ENCODE measurements around the gene MADCAM1.
A peak's percentile ranks its signal among the peaks of the same experiment; 100 is the strongest.

MADCAM1 gene

DNA sequence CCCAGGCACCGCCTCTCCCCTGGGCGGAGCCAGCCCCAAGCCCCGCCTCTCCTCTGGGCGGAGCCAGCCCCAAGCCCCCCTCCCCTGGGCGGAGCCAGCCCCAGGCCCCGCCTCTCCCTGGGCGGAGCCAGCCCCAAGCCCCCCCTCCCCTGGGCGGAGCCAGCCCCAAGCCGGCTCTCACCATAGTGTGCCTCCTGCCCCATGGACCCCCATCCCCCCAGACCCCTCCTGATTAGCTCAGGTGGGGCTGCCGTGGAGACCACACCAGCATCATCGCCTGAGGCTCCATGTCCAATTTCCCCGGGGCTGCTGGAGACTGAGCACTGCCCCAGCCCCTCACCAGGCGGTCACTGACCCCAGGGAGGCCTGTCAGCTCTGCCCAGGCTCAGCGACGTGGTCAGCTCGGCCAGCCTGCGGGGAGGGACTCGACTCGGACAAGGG lies 4.2 kb upstream of the MADCAM1 start:
- H3K27me3 Mint-ChIP-seq, result peaks cover 11% of the 10 kb centered on the region
- ATAC-seq (no peak), DNase-seq (no peak)
- H3K27ac Mint-ChIP-seq, result no peak overlapping the region
- H3K4me3 Mint-ChIP-seq, result no peak overlapping the region
- no peaks in the 10 kb centered on the region for H3K36me3 Mint-ChIP-seq (ENCODE audit: low read depth)
- peaks cover 12% of the 10 kb centered on the region for H3K4me1 Mint-ChIP-seq
- no peaks in the 10 kb centered on the region for H3K9me3 Mint-ChIP-seq

DNA sequence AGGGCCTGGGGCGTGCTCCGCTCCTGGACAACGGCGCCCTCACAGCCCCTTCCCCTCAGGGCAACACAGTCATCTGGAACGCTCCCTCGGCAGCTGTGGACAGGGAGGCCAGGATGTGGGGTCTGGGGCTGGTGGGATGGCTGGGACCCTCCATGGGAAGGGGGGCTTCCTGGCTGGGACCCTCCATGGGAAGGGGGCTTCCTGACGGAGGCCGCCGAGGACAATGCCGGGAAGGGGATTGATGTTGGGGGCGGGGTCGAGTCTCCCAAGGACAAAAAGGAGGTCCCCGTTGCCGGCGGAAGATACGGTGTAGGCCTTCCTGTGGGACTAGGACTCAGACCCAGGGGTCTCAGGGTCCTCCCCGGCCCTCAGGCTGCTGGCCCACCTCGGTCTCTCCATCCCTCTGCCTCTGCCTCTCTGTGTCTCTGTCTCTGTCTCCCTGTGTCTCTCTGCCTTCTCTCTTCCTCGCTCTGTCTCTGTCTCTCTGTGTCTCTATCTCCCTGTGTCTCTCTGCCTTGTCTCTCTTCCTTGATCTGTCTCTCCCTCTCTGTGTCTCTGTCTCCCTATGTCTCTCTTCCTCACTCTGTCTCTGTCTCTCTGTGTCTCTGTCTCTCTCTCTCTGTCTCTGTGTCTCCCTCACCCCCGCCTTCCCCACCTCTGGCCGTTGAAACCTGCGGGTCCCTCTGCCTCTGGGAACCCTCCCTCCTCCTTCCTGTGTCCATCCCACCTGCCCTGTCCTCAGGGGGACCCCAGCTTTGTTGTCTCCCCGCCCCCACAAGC lies 2.7 kb upstream of the MADCAM1 start:
- H3K4me3 Mint-ChIP-seq, result no peak overlapping the region
- DNase-seq (no peak), ATAC-seq (no peak)
- no peaks in the 10 kb centered on the region for H3K36me3 Mint-ChIP-seq (ENCODE audit: low read depth)
- no peak overlapping the region for H3K27ac Mint-ChIP-seq
- no peaks in the 10 kb centered on the region for H3K9me3 Mint-ChIP-seq
- peaks cover 17% of the 10 kb centered on the region for H3K27me3 Mint-ChIP-seq
- H3K4me1 Mint-ChIP-seq, result peaks cover 9% of the 10 kb centered on the region

DNA sequence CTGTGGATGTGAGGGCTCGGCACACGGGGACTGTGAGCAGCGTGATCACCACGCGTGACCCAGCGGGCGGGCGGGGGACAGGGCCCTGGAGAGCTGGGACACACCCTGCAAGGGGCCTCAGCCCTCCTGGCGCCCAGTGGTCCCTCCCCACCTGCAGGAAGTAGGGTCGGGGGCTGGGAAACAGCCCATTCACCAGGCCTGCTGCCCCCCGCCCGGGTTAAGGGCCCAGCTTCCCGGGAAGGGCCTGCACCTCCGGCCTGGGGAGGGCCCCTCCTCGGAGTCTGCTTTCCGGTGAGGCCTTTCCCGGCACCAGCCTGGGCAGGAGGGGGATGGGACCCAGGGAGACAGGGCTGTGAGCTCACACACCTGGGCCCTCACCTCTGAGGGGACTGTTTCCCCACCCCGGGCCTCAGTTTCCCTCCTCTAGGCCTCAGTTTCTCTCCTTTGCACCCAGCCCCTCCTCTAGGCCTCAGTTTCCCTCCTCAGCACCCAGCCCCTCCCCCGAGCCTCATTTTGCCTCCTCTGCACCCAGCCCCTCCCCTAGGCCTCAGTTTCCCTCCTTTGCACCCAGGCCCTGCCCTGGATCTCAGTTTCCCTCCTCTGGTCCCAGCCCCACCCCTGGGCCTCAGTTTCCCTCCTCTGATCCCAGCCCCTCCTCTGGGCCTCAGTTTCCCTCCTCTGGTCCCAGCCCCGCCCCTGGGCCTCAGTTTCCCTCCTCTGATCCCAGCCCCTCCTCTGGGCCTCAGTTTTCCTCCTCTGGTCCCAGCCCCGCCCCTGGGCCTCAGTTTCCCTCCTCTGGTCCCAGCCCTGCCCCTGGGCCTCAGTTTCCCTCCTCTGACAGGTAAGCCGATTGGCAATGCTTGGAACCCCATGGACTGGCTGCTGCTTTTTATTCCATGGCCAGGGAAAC lies 1.9 kb upstream of the MADCAM1 start:
- no peaks in the 10 kb centered on the region for H3K9me3 Mint-ChIP-seq
- DNase-seq (no peak), ATAC-seq (no peak)
- peaks cover 24% of the 10 kb centered on the region for H3K27me3 Mint-ChIP-seq
- peaks cover 10% of the 10 kb centered on the region for H3K4me1 Mint-ChIP-seq
- H3K27ac Mint-ChIP-seq, result no peak overlapping the region
- no peak overlapping the region for H3K4me3 Mint-ChIP-seq
- H3K36me3 Mint-ChIP-seq (ENCODE audit: low read depth), result no peaks in the 10 kb centered on the region

DNA sequence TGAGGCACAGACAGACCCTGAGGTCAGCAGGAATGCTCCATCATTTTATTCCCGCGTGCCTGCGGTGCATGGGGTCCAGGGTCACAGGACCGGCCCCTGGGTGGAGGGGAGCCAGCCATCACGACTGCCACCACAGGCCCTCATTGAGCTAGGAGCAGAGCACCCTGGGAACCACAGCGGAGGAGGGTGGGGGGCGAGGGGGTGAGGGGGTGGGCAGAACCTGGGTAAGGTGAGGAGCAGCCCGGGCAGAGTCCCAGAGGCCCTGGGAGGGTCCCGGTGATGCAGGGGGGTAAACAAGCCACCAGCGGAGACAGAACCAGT lies 1.2 kb upstream of the MADCAM1 start:
- ATAC-seq, result no peak
- H3K4me3 Mint-ChIP-seq, result no peak overlapping the region
- no peak for DNase-seq
- peaks cover 10% of the 10 kb centered on the region for H3K4me1 Mint-ChIP-seq
- H3K27ac Mint-ChIP-seq, result no peak overlapping the region
- no peaks in the 10 kb centered on the region for H3K36me3 Mint-ChIP-seq (ENCODE audit: low read depth)
- H3K27me3 Mint-ChIP-seq, result peaks cover 26% of the 10 kb centered on the region
- H3K9me3 Mint-ChIP-seq, result no peaks in the 10 kb centered on the region

DNA sequence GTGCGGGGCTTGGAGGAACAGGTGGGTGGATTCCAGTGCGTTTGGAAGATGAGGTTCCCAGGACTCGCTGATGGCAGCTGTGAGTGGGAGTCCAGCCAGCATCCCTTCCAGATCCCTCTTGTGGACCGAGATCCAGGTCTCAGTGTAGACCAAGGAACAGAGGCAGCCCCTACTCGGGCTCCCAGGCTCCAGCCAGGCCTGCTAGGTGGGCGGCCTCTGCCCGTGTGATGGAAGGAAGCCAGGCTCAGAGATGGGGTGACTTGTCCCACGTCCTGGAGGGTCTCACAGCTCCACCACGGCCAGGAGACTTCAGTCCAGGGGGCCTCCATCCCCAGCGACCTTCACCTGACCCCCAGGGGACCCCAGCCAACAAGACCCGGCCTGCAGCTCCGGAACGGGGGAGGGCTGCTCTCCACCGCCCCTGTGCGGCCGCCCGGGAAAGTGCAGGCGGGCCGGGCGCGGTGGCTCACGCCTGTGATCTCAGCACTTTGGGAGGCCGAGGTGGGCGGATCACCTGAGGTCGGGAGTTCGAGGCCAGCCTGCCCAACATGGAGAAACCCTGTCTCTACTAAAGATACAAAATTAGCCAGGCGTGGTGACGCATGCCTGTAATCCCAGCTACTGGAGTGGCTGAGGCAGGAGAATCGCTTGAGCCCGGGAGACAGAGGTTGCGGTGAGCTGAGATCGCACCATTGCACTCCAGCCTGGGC lies 729 bp upstream of the MADCAM1 start:
- no peaks in the 10 kb centered on the region for H3K9me3 Mint-ChIP-seq
- H3K4me1 Mint-ChIP-seq, result peaks cover 6% of the 10 kb centered on the region
- no peaks in the 10 kb centered on the region for H3K36me3 Mint-ChIP-seq (ENCODE audit: low read depth)
- peaks cover 26% of the 10 kb centered on the region for H3K27me3 Mint-ChIP-seq
- ATAC-seq (no peak), DNase-seq (peak; percentile 71)
- no peak overlapping the region for H3K4me3 Mint-ChIP-seq
- H3K27ac Mint-ChIP-seq, result no peak overlapping the region

DNA sequence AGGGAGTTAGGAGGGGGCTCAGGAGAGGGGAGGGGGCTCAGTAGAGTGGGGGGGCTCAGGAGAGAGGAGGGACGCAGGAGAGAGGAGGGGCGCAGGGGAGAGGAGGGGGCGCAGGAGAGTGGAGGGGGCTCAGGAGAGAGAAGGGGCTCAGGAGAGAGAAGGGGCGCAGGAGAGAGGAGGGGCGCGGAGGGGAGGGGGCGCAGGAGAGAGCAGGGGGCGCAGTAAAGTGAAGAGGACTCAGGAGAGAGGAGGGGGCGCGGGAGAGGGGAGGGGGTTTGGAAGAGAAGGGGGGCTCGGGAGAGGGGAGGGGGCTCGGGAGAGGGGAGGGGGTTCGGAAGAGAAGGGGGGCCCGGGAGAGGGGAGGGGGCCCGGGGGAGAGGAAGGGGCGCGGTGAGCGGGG lies 700 bp downstream of the MADCAM1 start:
- Mint-ChIP-seq H3K27ac (no peak overlapping the region), H3K4me1 (peaks cover 6% of the 10 kb centered on the region), H3K36me3 (ENCODE audit: low read depth) (no peaks in the 10 kb centered on the region), H3K27me3 (peaks cover 26% of the 10 kb centered on the region), H3K9me3 (no peaks in the 10 kb centered on the region), H3K4me3 (no peak overlapping the region)
- no peak for DNase-seq
- no peak for ATAC-seq

DNA sequence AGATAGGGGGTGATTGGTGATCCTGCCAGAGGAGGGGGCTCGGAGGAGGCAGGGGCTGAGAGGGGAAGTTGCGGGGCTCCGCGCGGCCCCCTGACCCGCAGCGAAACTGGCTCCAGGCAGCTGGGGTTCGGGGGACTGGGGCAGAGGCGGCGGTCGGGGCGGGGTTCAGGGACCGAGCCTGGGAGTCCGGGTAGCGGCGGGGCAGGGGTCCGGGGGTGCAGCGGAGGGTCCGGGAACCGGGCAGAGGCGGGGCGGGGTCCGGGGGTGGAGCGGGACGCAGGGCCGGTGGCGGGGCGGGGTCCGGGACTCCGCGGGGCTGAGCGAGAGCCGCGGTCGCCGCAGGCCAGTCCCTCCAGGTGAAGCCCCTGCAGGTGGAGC lies 1.2 kb downstream of the MADCAM1 start:
- Mint-ChIP-seq H3K9me3 (no peaks in the 10 kb centered on the region), H3K27me3 (peaks cover 26% of the 10 kb centered on the region), H3K36me3 (ENCODE audit: low read depth) (no peaks in the 10 kb centered on the region), H3K4me1 (peaks cover 7% of the 10 kb centered on the region), H3K4me3 (no peak overlapping the region), H3K27ac (no peak overlapping the region)
- ATAC-seq, result no peak
- DNase-seq, result no peak

DNA sequence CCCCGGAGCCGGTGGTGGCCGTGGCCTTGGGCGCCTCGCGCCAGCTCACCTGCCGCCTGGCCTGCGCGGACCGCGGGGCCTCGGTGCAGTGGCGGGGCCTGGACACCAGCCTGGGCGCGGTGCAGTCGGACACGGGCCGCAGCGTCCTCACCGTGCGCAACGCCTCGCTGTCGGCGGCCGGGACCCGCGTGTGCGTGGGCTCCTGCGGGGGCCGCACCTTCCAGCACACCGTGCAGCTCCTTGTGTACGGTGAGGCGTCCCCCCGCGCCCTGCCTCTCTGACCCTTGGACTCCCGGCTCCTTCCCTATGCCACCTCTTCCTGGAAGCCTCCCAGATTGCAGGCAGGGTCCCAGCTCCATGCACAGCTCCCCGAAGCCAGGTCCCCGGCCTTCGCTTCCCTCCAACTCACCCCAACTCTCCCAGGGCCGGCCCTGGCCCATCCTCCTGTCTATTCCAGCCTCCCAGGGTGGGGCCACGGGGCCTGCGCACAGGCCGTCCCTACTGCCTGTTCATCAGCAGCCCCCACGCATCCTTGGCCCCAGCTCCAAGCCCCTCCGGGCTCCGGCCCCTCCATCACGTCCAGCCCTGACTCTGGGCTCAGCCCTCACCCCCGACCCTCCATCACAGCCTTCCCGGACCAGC lies 1.7 kb downstream of the MADCAM1 start:
- DNase-seq (no peak), ATAC-seq (peak; percentile 12)
- Mint-ChIP-seq H3K27me3 (peaks cover 26% of the 10 kb centered on the region), H3K4me1 (peaks cover 12% of the 10 kb centered on the region), H3K27ac (no peak overlapping the region), H3K36me3 (ENCODE audit: low read depth) (no peaks in the 10 kb centered on the region), H3K4me3 (no peak overlapping the region), H3K9me3 (no peaks in the 10 kb centered on the region)

DNA sequence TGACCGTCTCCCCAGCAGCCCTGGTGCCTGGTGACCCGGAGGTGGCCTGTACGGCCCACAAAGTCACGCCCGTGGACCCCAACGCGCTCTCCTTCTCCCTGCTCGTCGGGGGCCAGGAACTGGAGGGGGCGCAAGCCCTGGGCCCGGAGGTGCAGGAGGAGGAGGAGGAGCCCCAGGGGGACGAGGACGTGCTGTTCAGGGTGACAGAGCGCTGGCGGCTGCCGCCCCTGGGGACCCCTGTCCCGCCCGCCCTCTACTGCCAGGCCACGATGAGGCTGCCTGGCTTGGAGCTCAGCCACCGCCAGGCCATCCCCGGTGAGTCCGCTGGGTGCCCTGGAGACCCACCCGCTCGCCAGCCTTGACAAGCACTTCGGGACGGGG lies 2.2 kb downstream of the MADCAM1 start:
- ATAC-seq, result no peak
- Mint-ChIP-seq H3K27ac (no peak overlapping the region), H3K4me1 (peaks cover 12% of the 10 kb centered on the region), H3K9me3 (no peaks in the 10 kb centered on the region), H3K27me3 (peaks cover 26% of the 10 kb centered on the region), H3K4me3 (no peak overlapping the region), H3K36me3 (ENCODE audit: low read depth) (no peaks in the 10 kb centered on the region)
- DNase-seq, result no peak

DNA sequence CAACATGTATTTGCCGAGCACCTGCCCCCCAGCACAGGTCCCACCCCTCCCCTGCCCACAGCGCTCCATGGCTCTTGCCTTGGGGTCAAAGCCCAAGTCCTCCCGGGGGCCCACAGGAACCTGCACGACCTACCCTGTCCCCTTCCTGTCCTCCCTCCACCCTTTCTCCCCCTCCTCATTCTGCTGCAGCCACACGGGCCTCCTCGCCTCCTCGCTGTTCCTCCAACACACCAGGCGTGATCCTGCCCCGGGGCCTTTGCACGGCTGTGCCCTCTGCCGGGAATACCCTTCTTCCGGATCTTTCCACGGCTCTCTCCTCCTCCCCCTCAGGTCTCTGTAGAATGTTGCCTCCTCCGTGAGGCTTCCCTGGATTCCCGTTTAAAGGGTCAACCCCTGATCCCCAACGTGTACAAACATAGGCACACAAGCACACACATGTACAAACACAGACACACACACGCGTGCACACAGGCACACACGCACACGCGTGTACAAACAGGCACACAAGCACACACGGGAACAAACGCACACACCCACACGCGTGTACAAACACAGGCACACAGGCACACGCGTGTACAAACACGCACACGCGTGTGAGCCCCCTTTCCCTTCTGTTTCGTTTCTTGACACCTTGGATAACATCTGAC lies 2.8 kb downstream of the MADCAM1 start:
- peaks cover 26% of the 10 kb centered on the region for H3K27me3 Mint-ChIP-seq
- no peak overlapping the region for H3K27ac Mint-ChIP-seq
- no peak overlapping the region for H3K4me3 Mint-ChIP-seq
- ATAC-seq (no peak), DNase-seq (no peak)
- H3K9me3 Mint-ChIP-seq, result no peaks in the 10 kb centered on the region
- H3K36me3 Mint-ChIP-seq (ENCODE audit: low read depth), result no peaks in the 10 kb centered on the region
- H3K4me1 Mint-ChIP-seq, result peaks cover 10% of the 10 kb centered on the region

DNA sequence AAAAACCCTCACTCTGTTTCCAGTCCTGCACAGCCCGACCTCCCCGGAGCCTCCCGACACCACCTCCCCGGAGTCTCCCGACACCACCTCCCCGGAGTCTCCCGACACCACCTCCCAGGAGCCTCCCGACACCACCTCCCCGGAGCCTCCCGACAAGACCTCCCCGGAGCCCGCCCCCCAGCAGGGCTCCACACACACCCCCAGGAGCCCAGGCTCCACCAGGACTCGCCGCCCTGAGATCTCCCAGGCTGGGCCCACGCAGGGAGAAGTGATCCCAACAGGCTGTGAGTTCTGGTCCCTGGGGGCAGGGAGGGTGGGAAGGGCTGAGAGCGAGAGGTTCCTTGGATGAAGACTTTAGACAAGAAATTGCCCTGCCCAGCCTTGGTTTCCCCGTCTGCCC lies 5.4 kb downstream of the MADCAM1 start:
- H3K27me3 Mint-ChIP-seq, result peaks cover 15% of the 10 kb centered on the region
- no peaks in the 10 kb centered on the region for H3K36me3 Mint-ChIP-seq (ENCODE audit: low read depth)
- peaks cover 15% of the 10 kb centered on the region for H3K4me1 Mint-ChIP-seq
- no peak for DNase-seq
- no peak for ATAC-seq
- no peak overlapping the region for H3K4me3 Mint-ChIP-seq
- no peak overlapping the region for H3K27ac Mint-ChIP-seq
- H3K9me3 Mint-ChIP-seq, result no peaks in the 10 kb centered on the region

DNA sequence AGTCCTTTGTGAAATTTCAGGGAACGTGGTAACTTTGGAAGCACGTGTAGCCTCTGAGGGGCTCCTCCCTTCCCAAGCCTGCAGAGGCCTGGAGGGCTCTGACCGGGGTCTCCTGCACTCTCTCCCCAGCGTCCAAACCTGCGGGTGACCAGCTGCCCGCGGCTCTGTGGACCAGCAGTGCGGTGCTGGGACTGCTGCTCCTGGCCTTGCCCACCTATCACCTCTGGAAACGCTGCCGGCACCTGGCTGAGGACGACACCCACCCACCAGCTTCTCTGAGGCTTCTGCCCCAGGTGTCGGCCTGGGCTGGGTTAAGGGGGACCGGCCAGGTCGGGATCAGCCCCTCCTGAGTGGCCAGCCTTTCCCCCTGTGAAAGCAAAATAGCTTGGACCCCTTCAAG lies 8.3 kb downstream of the MADCAM1 start:
- Mint-ChIP-seq H3K27ac (no peak overlapping the region), H3K36me3 (ENCODE audit: low read depth) (no peaks in the 10 kb centered on the region), H3K27me3 (no peaks in the 10 kb centered on the region), H3K4me1 (peaks cover 31% of the 10 kb centered on the region), H3K9me3 (no peaks in the 10 kb centered on the region), H3K4me3 (no peak overlapping the region)
- DNase-seq, result no peak
- no peak for ATAC-seq

DNA sequence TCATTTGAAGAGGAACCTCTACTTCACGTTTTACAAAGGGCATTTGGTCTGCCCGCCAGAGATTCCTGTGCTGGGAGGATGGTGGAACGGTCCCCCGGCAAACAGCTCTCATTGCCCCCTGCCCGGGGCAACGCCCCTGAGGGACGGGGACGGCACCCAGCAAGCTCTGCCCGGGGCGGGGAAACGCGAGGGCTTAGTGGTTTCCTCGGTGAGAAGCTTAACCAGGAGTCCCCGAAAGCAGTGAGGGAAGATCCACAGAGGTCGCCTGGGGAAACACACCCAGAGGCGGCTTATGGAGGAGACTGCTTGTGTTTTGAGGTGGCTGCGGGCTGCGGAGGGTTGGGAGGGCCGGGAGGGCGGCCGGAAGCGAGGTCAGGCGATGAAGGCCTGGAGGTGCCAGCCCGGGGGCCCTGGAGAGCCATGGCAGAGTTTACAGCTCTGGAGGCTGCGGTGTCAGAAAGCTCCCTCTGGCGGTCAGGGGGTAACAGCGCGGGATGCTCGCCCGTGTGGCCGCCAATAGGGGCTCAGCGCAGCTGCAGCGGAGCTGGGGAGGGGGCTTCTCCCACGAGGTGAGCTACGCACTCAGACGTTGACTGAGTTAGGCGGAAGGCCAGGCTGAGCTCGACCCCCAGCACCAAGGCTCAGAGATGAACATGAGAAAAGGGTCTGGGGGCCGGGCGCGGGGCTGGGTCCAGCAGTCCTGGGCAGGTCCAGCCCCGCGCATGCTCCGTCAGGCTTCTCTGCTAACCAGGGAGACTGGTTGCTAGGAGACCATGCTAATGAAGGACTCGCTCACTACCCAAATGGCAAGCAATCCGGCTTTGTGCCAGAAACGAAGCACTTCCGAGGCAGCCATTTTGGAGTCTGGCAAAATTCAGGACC lies 10.4 kb downstream of the MADCAM1 start:
- ATAC-seq, result peak; percentile 66
- Mint-ChIP-seq H3K27ac (peak overlapping the region; percentile 100), H3K4me1 (peaks cover 48% of the 10 kb centered on the region), H3K4me3 (peak overlapping the region; percentile 90), H3K9me3 (no peaks in the 10 kb centered on the region), H3K36me3 (ENCODE audit: low read depth) (peaks cover 2% of the 10 kb centered on the region), H3K27me3 (no peaks in the 10 kb centered on the region)
- peak; percentile 94 for DNase-seq

Measured in activated naive CD8-positive, alpha-beta T cell treated with anti-CD3 and anti-CD28 coated beads, Interleukin-2, amount 50 U/mL, for 24 hours (primary cell).